GM18867 (cell line): ENCODE data around the gene INPP5B.

Experiments used
- ATAC-seq: cut with Tn5 transposase; IDR thresholded peaks from one replicate; pipeline ENCODE4 v1.9.1; 2021; ENCODE audit warnings: mild to moderate bottlenecking, moderate library complexity; ENCODE audit not compliant: unreplicated experiment

INPP5B gene

GRCh38 chr1:37879865-37880264, 67.0 kb downstream of the INPP5B start:
- ATAC-seq, result no peak

- ATAC-seq, result no peak
Observed at GRCh38 chr1:37878071-37878470, 68.8 kb downstream of the INPP5B start.

DNA sequence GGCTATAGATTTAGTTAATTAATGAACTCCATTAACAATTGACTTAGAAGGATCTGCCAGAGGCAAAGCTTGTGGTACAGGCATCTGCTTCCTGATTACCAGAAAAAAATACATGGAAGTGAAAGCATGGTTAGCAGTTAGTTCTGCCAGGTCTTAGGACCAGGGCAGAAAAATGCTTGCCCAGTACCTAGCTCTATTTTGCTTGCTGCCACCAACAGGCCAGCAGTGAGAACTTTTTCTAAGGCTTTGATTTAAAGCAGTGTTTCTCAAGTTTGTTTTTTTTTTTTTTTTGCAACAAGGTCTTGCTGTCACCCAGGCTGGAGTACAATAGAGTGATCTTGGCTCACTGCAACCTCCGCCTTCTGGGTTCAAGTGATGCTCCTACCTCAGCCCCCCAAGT, 71.0 kb downstream of the INPP5B start:
- ATAC-seq, result no peak

DNA sequence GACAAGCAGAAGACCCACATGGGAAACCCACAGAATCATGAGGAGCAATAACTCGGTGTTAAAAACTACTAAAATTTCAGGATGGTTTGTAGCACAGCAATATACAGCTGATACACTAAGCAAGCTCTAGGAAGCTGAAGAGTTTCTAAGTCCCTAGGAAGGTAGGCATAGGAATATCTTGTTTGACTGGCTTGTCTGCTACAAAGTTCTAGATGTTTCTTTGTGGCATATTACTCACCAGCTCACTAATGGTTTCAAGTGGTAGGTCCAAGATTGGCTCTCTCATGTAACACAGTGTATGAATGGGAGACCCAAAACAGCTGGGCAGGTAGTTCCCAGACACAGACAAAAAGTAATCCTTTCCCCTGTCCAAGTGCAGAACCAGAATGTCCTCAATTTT, 74.2 kb downstream of the INPP5B start:
- no peak for ATAC-seq

DNA sequence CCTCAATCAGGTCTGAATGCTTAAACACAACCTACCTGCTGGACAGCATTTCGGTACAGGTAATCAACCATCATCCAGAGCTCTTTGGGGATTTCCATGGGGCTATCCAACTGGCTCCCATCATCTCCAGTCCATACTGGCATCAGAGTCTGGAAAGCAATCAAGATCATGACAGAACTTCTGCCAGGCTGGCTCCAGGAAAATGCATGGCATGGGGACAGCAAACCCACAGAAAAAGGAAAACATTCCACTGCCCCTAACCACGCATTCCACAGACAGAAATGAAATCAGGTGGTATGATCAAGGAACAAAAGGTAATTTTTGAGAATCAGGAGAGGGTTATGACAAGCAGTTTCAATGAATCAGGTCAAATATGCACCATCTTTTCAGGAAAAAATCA, 78.4 kb downstream of the INPP5B start:
- ATAC-seq, result no peak

DNA sequence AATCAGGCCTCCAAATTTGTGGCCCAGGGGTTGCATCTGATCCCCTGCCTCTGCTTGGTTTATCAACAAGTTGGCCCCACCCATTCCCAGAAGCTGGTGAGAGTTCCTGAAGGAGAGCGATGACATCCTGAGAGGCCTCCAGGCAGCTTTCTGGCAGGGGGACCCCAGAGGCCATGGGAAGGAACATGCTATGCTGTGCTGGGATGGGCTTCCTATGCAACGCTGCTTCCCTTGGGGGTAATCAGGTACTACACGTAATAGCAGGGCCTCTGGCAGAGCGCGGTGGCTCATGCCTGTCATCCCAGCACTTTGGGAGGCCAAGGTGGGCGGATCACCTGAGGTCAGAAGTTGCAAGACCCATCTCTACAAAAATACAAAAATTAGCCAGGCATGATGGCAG, 79.1 kb downstream of the INPP5B start:
- ATAC-seq, result no peak

DNA sequence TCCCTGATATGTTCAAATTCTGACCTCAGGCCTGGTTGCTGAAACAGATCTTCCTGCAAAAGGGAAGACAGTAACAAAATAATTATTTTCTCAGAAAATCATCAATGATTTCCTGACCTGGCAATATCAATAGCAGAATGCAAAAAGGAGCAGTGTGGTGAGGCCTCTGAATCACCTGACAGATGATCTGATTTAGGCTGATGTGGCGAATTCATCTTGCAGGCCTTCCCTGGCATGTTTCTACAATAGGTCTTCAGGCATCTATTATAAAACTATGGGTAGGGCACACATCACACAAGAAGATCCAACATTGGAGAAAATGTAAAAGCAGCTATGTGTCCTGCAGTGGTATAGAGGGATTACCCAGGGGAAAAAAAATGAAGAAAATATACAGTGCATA, 80.4 kb downstream of the INPP5B start:
- no peak for ATAC-seq

DNA sequence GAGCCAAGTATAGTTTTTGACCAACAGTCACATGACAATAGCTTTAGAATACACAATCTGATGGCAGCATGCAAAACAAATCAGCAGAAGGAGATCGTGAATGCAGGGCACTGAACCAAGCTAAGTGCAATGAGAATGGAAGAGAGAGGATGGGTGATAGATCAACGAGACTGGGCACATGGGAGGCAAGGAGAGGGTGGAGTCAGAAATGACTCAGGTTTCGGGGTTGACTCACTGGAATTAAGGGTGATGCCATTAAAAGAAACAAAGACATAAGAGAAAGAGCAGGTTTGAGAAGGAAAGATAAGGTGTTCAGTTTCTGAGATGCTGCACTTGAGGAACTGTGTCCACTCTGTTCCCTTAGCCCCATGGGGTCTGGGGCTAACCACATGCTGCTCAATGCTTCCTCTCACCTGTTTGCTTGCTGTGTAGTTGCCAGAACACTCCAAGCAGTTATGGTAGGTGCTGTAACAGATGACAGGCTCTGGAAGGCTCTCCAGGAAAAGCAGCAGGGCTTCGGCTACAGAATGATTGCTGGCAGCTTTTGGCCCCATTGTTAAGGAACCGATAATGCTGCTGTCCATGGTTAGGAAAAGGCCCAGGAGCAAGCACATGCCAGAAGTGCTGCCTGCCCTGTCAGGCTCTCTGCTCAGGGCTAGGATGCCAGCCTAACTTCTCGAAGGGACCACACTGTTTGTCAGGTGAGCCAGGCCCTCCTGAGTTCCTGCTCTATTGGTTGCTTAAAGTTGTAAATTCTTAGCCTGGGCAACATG, 81.3 kb downstream of the INPP5B start:
- no peak for ATAC-seq

- ATAC-seq, result no peak
Observed at GRCh38 chr1:37862330-37862729, 84.5 kb downstream of the INPP5B start.

DNA sequence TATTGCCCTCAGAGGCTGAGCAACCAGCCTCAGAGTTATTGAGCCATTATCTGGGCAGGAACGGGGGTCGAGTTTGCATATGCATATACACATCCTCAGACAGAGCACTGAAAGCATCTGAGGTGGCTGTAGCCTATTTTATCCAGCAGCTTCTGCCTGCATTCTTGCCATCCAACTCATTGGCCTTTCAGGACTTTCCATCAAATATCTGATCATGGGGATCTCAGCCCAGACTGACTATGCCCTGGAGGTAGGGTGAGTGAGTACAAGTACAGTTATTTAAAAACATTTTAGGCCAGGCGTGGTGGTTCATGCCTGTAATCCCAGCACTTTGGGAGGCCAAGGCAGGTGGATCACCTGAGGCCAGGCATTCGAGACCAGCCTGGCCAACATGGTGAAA, 85.7 kb downstream of the INPP5B start:
- ATAC-seq, result no peak

GRCh38 chr1:37860346-37860666, 86.5 kb downstream of the INPP5B start:
- no peak for ATAC-seq

GRCh38 chr1:37859507-37860345, 87.1 kb downstream of the INPP5B start, which contains the start of gene MTF1:
TSS of gene MTF1 (minus strand) at chr1:37859592. CDS start at chr1:37857658, 1,934 bp downstream.
- ATAC-seq, result peak; percentile 90

DNA sequence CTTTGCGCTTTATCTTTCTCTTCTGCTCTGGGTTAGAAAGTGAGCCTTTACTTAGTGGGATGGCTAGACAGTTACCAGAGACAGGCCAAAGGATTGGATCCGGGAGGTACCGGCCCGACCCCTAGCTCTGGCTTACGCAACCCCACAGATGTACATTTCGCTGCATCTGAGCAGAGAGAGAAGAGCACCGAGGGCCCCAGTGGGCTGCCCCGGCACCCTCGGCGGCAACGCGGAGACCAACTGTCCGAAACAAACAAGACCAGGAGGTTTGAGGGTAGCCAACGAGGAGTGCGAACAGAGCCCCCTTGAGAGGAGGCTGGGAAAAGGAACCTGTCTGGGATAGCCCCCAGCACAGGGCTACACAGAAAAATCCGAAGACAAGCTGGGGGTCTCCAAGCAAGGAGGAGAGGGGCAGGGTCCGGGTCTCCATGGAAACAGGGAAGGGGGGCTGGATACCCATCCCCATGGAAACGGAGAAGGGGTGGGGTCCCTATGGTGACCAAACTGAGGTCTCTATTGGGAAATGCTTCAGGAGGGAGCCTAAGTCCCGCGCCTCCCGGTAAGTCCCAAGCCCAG, 87.8 kb downstream of the INPP5B start:
- ATAC-seq, result peak; percentile 26

- no peak for ATAC-seq
Observed at GRCh38 chr1:37854406-37854805, 92.4 kb downstream of the INPP5B start.

- no peak for ATAC-seq
Observed at GRCh38 chr1:37853157-37853556, 93.7 kb downstream of the INPP5B start.

- ATAC-seq, result no peak
Observed at GRCh38 chr1:37851782-37852210, 95.1 kb downstream of the INPP5B start.

DNA sequence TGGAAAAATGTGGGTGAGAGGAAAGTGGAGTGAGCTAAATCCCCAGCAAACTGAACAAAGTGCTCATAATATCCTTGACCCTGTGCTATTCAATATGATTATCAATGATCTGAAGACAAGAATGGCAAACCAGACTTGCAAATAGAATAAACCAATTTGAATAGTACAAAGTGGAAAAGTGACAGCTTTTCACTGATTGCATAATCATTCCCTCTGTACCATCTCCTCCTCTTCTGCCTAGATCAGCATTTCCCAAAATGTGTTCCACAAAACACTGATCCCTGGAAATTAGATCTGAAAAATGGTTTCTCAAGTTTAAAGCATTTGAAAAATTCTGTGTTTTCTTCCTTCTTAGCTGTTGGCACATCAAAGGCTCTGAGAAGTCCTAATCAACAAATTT, 95.6 kb downstream of the INPP5B start:
- ATAC-seq, result no peak

- ATAC-seq, result no peak
Observed at GRCh38 chr1:37850352-37850955, 96.4 kb downstream of the INPP5B start.

GRCh38 chr1:37849480-37849879, 97.4 kb downstream of the INPP5B start:
- no peak for ATAC-seq

DNA sequence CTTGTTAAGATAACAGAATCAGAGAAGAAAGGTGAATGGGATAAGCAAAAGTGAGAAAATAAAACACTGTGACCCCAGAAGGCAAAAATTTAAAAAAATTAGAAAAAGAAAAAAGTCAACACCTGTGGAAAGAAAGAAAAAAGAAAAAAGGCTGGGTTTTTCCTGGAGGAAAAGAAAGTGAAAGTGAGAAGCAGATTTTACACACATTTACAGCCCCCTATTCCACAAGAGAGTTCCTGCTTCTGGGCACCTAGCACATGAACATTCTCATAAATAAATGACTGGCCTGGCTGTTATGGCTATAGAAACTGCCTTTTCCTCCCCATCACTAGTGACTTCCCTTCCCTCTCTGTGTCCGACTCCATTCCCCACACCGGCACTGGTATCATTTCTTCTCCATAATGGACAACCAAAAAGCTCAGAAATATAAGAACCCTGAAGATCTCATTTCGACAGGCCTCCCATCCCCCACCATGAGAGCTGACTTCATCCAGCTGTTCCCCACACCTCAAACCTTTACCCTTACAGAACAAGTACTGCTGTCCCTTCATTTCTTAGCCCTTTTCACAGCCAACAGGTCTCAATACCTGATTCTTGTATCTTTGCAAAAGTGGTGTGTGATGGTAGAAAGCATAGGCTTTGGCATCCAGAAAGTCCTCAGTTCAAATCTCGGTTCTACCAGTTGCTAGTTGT, 100.1 kb downstream of the INPP5B start:
- no peak for ATAC-seq

- no peak for ATAC-seq
Observed at GRCh38 chr1:37845786-37846185, 101.1 kb downstream of the INPP5B start.
